ENCODE data around the gene MMS22L. TPM values are rescaled to one million over a fixed set of nuclear protein-coding genes. Genes with fewer than 3 reads are reported as not detected.
A peak's percentile ranks its signal among the peaks of the same experiment; 100 is the strongest.

Gene MMS22L, protein sequence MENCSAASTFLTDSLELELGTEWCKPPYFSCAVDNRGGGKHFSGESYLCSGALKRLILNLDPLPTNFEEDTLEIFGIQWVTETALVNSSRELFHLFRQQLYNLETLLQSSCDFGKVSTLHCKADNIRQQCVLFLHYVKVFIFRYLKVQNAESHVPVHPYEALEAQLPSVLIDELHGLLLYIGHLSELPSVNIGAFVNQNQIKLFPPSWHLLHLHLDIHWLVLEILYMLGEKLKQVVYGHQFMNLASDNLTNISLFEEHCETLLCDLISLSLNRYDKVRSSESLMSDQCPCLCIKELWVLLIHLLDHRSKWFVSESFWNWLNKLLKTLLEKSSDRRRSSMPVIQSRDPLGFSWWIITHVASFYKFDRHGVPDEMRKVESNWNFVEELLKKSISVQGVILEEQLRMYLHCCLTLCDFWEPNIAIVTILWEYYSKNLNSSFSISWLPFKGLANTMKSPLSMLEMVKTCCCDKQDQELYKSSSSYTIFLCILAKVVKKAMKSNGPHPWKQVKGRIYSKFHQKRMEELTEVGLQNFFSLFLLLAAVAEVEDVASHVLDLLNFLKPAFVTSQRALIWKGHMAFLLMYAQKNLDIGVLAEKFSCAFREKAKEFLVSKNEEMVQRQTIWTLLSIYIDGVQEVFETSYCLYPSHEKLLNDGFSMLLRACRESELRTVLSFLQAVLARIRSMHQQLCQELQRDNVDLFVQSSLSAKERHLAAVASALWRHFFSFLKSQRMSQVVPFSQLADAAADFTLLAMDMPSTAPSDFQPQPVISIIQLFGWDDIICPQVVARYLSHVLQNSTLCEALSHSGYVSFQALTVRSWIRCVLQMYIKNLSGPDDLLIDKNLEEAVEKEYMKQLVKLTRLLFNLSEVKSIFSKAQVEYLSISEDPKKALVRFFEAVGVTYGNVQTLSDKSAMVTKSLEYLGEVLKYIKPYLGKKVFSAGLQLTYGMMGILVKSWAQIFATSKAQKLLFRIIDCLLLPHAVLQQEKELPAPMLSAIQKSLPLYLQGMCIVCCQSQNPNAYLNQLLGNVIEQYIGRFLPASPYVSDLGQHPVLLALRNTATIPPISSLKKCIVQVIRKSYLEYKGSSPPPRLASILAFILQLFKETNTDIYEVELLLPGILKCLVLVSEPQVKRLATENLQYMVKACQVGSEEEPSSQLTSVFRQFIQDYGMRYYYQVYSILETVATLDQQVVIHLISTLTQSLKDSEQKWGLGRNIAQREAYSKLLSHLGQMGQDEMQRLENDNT
- total RNA-seq (10 to 100 TPM in 1 of 2 donors, 1 to 10 TPM in 1; 6.6 to 10.8 TPM), polyA plus RNA-seq (1 to 10 TPM in 1 of 2 donors, under 1 TPM in 1; 0.50 to 1.5 TPM)
- long read RNA-seq, donor 1, partial matches to known transcripts: 0 of 2 reads
- long read RNA-seq, donor 1, other reads (novel, unspliced or antisense): 2 of 2 reads
- long read RNA-seq, donor 2, partial matches to known transcripts: 0 of 2 reads
- long read RNA-seq, donor 2, other reads (novel, unspliced or antisense): 2 of 2 reads

DNA sequence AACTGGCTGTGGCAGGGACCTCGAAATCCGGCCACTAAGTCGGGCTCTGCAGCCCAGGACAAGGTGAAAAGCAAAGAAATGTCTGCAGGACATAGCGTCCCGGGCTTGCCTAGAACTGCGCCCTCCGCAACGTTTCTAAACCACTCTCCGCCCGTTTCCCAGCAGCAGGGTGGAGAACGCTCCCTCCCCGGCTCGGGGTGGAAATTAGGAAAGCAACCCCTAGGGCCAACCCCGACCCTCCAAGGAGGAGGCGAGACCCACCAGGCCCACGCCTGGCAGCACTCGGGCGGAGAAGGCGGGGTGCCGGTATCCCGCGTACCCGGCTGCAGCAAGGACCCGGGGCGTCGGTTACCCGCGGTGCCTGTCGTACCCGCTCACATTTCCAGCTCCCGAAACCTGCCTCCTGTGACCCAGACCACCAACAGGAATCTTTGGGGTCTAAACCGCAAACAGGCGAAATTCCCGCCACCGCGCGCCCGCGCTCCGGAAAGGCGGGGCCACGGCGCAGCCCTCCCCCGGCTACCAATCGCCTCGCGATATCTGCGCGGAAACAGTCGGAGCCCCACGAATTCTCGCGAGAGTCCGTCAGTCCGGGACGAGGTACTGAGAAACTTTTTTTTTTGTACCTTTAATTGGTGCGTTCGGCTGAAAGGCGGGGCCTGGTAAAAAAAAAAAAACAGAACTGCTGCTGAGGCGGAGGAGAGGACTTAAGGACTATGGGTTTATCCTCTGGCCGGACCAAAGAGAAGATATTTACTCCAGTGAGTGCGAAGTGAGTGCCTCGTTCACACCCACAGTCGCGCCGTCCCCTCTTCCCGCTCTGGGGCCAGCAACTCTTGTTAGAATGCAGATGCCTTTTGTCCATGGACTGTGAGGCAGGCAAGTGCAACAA lies at the start of gene MMS22L:
Gene MMS22L (minus strand): TSS at position 491 of the 892 bp plus-strand sequence. CDS start 739 bp downstream, outside the sequence.
- H3K27me3 ChIP-seq (ENCODE audit: control insufficient read depth in 1 of 2, insufficient read depth in 2 of 2, low read length in 1 of 2): no peaks in the 10 kb centered on the region
- no peaks in the 10 kb centered on the region for H3K4me1 ChIP-seq (ENCODE audit: control insufficient read depth in 1 of 2, insufficient read depth in 2 of 2, low read length in 2 of 2)
- H3K4me3 ChIP-seq (ENCODE audit: low read length in 2 of 2): peak within 1 kb of the TSS; percentile 51 to 86
- H3K9me3 ChIP-seq (ENCODE audit: control insufficient read depth, low read length): no peaks in the 10 kb centered on the region
- no peaks in the 10 kb centered on the region for H3K36me3 ChIP-seq (ENCODE audit: control insufficient read depth in 1 of 2, insufficient read depth in 2 of 2, low read length in 1 of 2)
- H3K27ac ChIP-seq (ENCODE audit: low read depth in 1 of 2, low read length in 2 of 2): peak within 1 kb of the TSS in 1 of 2 donors; percentile 10
- intact Hi-C loops (cut with DNase I): loop anchor here (5.0 kb wide), 2 partner anchors 386 to 761 kb away; partner anchors contain the start of genes NDUFAF4 (in 1 of the 2) and UFL1 (in 1 of the 2)
- DNase-seq (peak; percentile 97 to 99), ATAC-seq (ENCODE audit: low FRiP score) (peak; percentile 100)
- WGBS, 2 donors: 0% methylated on average over 67 of the region's 67 CpGs

DNA sequence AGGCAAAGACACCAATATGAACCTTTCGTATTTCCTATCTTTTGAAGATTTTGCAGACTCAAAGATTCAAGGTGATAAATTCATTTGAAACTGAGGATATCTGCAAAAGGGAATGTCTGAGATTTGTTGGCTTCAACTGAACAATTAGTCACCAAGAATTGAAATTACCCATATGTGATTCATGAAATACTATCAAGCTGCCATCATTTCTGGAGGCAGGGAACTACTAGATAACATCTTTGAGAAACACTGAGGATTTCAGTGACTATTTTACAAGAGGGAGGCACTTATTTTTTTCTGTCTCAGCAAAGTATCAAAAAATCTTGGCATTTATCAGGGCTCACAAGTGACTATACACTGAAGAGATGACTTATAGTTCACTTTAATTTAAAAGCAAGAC lies 39.8 kb upstream of the MMS22L start:
- Histone ChIP-seq H3K4me1 (ENCODE audit: control insufficient read depth in 1 of 2, insufficient read depth in 2 of 2, low read length in 2 of 2) (no peaks in the 10 kb centered on the region), H3K27ac (ENCODE audit: low read depth in 1 of 2, low read length in 2 of 2) (no peak overlapping the region), H3K27me3 (ENCODE audit: control insufficient read depth in 1 of 2, insufficient read depth in 2 of 2, low read length in 1 of 2) (no peaks in the 10 kb centered on the region), H3K36me3 (ENCODE audit: control insufficient read depth in 1 of 2, insufficient read depth in 2 of 2, low read length in 1 of 2) (no peaks in the 10 kb centered on the region), H3K4me3 (ENCODE audit: low read length in 2 of 2) (no peak overlapping the region), H3K9me3 (ENCODE audit: control insufficient read depth, low read length) (no peaks in the 10 kb centered on the region)
- intact Hi-C loops (cut with DNase I): no loop called here
- DNase-seq (no peak), ATAC-seq (ENCODE audit: low FRiP score) (no peak)
- WGBS, 2 donors: 73 to 81% methylated on average over 1 of the region's 1 CpG

DNA sequence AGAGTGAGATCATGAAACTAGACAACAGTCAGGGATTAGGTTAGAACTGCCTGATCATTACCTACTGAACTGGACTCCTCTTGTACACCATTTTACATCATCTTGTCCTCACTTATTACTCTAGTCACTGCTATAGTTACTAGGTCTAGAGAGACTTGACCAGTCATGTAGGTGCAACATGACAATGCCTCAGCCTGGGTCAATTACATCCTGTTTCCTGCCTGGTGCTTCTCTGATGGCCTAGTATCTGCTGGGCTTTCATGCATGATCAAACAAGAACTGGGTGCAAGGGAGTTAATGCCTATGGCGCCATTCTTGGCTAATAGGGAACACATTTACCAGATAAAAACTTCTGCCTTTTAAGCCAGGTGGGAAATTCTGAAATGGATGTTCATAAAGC lies 39.2 kb upstream of the MMS22L start:
- Histone ChIP-seq H3K27ac (ENCODE audit: low read depth in 1 of 2, low read length in 2 of 2) (no peak overlapping the region), H3K9me3 (ENCODE audit: control insufficient read depth, low read length) (no peaks in the 10 kb centered on the region), H3K27me3 (ENCODE audit: control insufficient read depth in 1 of 2, insufficient read depth in 2 of 2, low read length in 1 of 2) (no peaks in the 10 kb centered on the region), H3K36me3 (ENCODE audit: control insufficient read depth in 1 of 2, insufficient read depth in 2 of 2, low read length in 1 of 2) (no peaks in the 10 kb centered on the region), H3K4me3 (ENCODE audit: low read length in 2 of 2) (no peak overlapping the region), H3K4me1 (ENCODE audit: control insufficient read depth in 1 of 2, insufficient read depth in 2 of 2, low read length in 2 of 2) (no peaks in the 10 kb centered on the region)
- intact Hi-C loops (cut with DNase I): no loop called here
- 93% methylated on average over 1 of the region's 1 CpG for WGBS, 2 donors
- ATAC-seq (ENCODE audit: low FRiP score) (no peak), DNase-seq (no peak)

DNA sequence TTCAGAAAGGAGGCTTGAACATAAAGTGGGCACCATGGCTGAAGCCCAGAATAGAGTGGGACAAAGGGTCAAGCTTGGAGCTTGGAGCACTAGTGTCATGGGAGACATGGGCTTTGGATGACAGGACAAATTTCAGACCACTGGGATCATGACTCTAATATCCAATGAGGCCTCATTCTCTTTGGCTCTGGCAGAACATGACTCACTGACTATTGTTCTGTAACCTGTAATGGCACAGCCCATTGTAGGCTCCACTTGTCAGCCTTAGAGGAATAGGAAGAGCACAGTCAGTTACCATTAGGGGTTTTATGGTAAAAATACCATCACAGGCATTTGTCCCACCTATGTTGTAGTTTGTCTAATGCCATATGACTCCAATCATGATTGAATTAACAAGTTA lies 34.0 kb upstream of the MMS22L start:
- intact Hi-C loops (cut with DNase I): no loop called here
- no peaks in the 10 kb centered on the region for H3K9me3 ChIP-seq (ENCODE audit: control insufficient read depth, low read length)
- no peak overlapping the region for H3K27ac ChIP-seq (ENCODE audit: low read depth in 1 of 2, low read length in 2 of 2)
- H3K27me3 ChIP-seq (ENCODE audit: control insufficient read depth in 1 of 2, insufficient read depth in 2 of 2, low read length in 1 of 2): no peaks in the 10 kb centered on the region
- no peak for ATAC-seq (ENCODE audit: low FRiP score)
- DNase-seq: no peak
- no peak overlapping the region for H3K4me3 ChIP-seq (ENCODE audit: low read length in 2 of 2)
- H3K36me3 ChIP-seq (ENCODE audit: control insufficient read depth in 1 of 2, insufficient read depth in 2 of 2, low read length in 1 of 2): no peaks in the 10 kb centered on the region
- no peaks in the 10 kb centered on the region for H3K4me1 ChIP-seq (ENCODE audit: control insufficient read depth in 1 of 2, insufficient read depth in 2 of 2, low read length in 2 of 2)

DNA sequence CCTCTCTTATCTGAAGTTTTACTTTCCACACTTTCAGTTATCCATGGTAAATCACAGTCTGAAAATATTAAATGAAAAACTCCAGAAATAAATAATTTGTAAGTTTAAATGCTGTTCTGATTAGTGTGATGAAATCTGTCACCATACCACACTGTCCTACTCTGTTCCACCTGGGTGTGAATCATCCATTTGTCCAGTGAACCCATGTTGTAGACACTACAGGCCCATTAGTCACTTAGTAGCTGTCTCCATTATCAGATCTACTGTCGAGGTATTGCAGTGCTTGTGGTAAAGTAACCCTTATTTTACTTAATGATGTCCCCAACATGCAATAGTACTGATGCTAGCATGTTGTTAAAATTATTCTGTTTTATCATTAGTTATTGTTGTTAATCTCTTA lies 29.2 kb upstream of the MMS22L start:
- WGBS, 2 donors: 57 to 67% methylated on average over 1 of the region's 1 CpG
- H3K27me3 ChIP-seq (ENCODE audit: control insufficient read depth in 1 of 2, insufficient read depth in 2 of 2, low read length in 1 of 2): no peaks in the 10 kb centered on the region
- ATAC-seq (ENCODE audit: low FRiP score): no peak
- no peaks in the 10 kb centered on the region for H3K4me1 ChIP-seq (ENCODE audit: control insufficient read depth in 1 of 2, insufficient read depth in 2 of 2, low read length in 2 of 2)
- no peak overlapping the region for H3K4me3 ChIP-seq (ENCODE audit: low read length in 2 of 2)
- H3K9me3 ChIP-seq (ENCODE audit: control insufficient read depth, low read length): peaks cover 1% of the 10 kb centered on the region
- no peaks in the 10 kb centered on the region for H3K36me3 ChIP-seq (ENCODE audit: control insufficient read depth in 1 of 2, insufficient read depth in 2 of 2, low read length in 1 of 2)
- DNase-seq: no peak
- intact Hi-C loops (cut with DNase I): no loop called here
- H3K27ac ChIP-seq (ENCODE audit: low read depth in 1 of 2, low read length in 2 of 2): no peak overlapping the region

DNA sequence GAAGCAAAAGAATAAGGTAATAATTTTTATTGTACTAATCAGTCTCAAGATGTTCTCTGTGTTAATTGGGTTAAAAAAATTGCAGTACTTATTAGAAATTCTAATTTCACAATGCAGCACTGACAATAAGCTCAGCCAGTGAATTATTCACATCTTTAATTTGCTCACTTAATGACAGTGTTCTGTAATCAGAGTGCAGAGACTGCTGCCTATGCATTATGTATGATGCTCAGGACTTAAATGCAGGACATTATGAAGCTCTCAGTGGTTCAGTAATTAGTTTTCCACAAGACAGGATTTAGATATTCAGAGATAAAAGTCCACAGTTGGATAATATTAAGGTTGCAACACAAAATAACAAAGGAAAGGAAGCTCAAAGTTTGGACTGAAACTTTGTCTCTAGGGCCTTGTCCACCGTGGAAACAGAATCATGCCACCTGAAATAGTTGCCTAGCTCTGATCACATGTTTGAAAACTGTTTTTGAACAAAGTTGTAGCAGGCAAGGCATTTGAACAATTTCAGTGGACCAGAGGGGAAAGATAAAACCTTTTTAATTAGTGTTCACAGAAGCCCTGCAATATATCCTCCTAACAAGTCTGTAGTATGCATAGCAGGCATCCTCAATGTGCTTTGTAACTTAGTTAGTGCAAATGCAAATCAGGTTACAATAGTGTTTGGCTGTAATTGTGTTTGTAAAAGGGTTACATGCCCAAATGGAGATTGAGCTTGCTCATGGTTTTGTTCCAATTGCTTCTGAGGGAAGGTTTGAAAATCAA lies 23.7 kb upstream of the MMS22L start:
- ATAC-seq (ENCODE audit: low FRiP score) (no peak), DNase-seq (no peak)
- intact Hi-C loops (cut with DNase I): no loop called here
- no peak overlapping the region for H3K4me3 ChIP-seq (ENCODE audit: low read length in 2 of 2)
- no peaks in the 10 kb centered on the region for H3K4me1 ChIP-seq (ENCODE audit: control insufficient read depth in 1 of 2, insufficient read depth in 2 of 2, low read length in 2 of 2)
- 42% methylated on average over 1 of the region's 1 CpG for whole genome bisulfite sequencing, 2 donors
- H3K27me3 ChIP-seq (ENCODE audit: control insufficient read depth in 1 of 2, insufficient read depth in 2 of 2, low read length in 1 of 2): no peaks in the 10 kb centered on the region
- H3K9me3 ChIP-seq (ENCODE audit: control insufficient read depth, low read length): peaks cover 1% of the 10 kb centered on the region
- no peak overlapping the region for H3K27ac ChIP-seq (ENCODE audit: low read depth in 1 of 2, low read length in 2 of 2)
- H3K36me3 ChIP-seq (ENCODE audit: control insufficient read depth in 1 of 2, insufficient read depth in 2 of 2, low read length in 1 of 2): no peaks in the 10 kb centered on the region

DNA sequence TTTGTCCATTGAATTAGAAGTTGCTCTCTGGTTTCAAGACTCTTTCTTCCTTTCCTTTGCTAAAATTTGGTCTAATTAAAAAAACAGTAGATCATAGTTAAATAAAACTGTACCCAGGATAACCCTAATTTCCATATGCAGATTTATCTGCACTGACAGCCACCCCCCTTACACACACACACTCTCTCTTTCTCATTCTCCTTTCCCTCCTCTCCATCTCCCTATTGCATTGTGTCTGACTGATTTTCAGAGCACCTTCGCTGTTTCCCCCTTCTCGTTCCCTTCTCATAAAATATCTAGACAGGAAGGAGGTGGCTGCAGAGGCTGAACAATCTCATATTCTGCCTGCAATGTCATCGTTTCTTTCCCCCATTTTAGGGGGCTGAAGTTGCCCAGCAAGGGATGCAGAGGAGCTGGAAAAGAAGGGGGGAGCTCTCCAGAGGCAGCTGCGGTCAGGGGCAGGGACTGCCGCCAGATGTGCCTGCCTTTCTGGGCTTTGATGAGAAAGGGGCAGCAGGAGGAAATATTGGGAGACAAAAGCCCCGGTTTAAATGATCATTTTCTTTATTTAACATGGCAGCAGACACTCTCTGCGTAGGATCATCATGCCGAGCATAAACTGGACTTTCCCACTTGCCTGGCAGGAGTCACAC lies 22.5 kb upstream of the MMS22L start:
- ATAC-seq (ENCODE audit: low FRiP score) (no peak), DNase-seq (no peak)
- intact Hi-C loops (cut with DNase I): no loop called here
- 15 to 21% methylated on average over 8 of the region's 8 CpGs for WGBS, 2 donors
- H3K4me1 ChIP-seq (ENCODE audit: control insufficient read depth in 1 of 2, insufficient read depth in 2 of 2, low read length in 2 of 2): no peaks in the 10 kb centered on the region
- H3K36me3 ChIP-seq (ENCODE audit: control insufficient read depth in 1 of 2, insufficient read depth in 2 of 2, low read length in 1 of 2): no peaks in the 10 kb centered on the region
- no peak overlapping the region for H3K27ac ChIP-seq (ENCODE audit: low read depth in 1 of 2, low read length in 2 of 2)
- H3K4me3 ChIP-seq (ENCODE audit: low read length in 2 of 2): no peak overlapping the region
- H3K9me3 ChIP-seq (ENCODE audit: control insufficient read depth, low read length): peaks cover 1% of the 10 kb centered on the region
- no peaks in the 10 kb centered on the region for H3K27me3 ChIP-seq (ENCODE audit: control insufficient read depth in 1 of 2, insufficient read depth in 2 of 2, low read length in 1 of 2)
